Hippocampal formation (tissue), 2 donors: ENCODE measurements around the gene DUSP15.

Experiments
- DNase-seq, 2 donors: peaks; one replicate each; lab custom pipeline; 2025; lab: John Stamatoyannopoulos, UW

The DUSP15 gene

DNA sequence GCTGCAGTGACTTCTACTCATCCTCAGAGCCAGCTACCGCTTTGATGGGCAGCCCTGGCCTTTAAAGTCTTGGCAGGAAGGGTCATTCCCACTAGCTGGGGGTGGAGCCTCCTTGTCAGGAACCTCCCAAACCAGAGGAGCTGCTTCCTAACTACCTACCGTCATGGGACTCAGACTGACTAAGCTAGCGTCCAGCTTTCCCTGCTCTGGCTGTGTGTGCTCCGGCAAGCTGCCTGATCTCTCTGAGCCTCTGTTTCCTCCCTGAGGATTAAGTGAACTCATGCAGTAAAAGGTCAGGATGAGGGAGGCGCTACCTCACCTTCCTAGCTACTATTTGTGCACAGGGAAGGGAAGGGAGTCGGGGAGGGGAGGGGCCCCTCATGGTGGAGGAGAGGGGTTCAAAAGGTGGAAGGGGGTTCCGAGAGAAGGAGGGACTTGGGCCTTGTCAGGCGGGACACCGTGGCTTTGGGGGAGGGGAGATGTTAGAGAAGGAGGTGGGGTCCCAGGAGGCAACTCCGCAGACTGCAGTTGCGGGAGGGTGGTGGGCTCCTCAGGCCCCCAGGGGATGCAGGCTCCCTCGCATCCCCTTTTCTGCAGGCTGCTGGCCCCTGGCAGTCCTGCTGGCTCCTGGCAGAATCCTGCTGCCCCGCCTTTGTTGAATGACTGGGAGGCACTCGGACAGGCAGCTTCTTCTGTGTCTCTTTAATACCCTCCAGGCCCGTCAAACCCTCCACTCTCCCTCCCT is 9.8 kb downstream of the DUSP15 start:
- DNase-seq: no peak

DNA sequence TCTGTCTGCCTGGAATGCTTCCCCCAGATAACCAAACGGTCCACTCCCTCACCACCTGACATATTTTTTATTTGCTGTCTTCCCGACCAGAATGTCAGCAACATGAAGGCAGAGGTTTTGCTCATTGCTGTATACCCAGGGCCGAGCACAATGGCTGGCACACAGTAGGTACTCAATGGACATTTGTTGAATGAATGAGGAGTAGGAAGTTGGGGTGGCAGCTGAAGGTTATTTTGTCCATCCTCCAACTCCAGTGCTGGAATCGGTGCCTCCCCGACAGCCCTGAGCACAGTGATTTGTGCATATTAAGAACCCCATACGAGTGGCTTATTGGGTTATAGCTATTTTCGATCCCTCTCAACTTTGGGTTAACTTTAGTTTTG is 10.3 kb downstream of the DUSP15 start:
- DNase-seq: no peak

DNA sequence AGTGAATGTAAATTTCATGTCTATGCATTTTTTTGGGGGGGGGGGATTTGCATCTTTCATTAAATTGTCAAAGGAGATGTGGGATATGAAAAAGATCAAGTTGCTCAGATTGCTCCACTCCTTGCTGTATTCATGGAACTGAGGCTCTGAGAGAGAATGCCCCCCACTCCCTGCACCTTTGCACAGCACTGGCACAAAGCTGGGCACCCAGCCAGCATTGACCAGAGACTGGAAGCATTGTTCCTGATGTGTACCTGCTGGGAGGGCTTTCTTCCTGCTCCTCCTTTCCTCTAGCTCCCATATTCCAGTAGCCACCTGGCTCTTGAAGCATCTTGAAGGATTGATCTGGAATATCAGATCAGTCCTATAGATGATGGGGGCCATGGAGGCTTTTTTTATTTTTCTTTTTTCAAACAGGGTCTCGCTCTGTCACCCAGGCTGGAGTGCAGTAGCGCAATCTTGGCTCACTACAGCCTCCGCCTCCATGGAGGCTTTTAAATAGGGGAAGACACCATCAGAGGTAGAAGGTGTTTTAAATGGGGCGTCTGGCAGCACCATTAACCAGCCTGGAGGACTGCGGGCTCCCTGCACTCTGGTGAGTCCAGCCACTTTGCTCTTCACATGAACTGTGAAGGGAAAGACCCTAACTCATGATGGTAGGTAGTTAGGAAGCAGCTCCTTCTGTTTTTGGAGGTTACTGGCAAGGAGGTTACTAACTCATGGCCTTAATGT is 10.9 kb downstream of the DUSP15 start:
- no peak for DNase-seq

DNA sequence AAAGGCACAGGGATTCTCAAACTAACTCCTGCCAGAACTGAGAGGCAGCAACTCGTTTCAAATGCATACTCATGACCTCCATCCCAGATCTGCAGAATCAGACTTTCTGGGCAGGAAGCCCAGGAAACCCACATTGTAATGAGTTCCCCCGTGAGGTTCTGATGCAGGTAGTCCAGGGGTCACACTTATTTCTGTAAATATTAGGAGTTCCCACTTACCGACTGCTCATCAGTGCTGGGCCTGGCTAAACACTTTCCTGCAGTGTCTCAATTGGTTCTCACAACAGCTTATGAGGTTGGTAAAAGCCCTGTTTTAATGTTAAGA is 11.6 kb downstream of the DUSP15 start:
- no peak for DNase-seq

DNA sequence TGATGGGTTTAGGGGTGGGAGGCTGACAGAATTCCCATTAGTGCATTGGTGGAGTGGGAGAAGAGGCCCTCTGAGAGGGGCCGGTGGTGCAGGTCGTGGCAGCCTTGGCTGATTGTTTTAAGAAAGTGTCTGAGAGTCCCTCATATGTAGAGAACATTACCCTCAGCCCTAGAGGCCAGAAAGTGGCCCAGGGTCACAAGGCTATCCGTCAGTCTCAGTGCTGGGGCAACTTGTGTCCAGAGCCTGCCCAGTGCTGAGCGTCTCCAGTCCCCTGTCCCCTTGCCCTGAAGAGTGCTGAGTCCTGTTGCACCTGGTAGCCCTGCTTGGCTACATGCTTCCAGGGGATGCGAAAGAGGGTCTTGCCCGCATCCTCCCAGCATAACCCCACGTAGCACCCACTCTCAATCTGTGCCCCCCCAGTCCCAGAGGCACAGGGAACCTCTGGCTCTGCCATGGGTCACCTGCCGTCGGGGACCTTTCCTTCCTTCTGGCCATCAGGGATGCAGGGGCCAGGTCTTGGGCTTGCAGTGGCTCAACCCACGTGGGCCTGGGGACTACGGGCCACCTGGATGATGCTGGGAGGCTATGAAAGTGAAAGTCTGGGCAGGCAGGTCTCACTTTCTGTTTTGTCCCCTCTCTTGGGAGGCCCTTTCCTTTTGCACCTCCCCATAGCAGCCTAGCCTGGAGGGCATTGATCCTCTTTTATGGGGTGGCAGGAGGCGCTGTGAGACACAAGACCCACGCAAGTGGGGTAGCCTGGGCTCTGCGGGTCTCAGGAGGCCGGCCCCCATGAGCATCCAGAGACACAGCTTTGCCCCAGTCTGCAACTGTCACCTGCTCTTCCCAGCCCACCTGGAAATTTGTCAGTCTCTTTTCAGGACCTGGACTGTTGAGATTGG is 12.2 kb downstream of the DUSP15 start:
- no peak for DNase-seq

DNA sequence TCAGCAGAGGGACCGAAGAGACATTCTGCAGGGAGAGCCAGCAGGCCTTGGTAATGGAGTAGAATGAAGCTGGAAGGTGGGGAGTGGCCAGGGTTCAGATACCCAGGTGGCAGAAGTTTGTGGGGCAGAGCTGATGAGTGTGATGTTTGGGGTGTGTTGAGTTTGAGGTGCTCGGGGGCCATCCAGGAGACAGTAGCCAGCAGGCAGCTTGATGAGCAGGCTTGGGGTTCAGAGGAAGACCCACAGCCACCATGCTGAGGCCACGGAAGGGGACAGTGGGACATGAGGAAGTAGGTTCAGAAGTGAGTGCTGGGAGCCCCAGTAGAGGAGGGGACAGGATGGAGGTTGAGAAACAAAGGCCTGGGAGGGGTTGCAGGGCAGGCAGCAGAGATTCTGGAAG is 13.8 kb downstream of the DUSP15 start:
- no peak for DNase-seq

DNA sequence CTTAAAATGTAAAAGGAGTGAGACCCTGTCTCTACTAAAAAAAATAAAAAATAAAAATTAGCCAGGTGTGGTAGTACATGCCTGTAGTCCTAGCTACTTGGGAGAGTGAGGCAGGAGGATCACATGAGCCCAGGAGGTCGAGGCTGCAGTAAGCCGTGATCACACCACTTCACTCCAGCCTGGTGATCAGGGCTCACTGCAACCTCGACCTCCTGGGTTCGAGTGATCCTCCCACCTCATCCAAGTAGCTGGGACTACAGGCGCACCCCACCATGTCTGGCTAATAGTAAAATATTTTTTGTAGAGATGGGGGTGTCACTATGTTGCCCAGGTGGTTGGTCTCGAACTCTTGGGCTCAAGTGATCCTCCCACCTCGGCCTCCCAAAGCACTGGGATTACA is 16.8 kb downstream of the DUSP15 start:
- DNase-seq: no peak

DNA sequence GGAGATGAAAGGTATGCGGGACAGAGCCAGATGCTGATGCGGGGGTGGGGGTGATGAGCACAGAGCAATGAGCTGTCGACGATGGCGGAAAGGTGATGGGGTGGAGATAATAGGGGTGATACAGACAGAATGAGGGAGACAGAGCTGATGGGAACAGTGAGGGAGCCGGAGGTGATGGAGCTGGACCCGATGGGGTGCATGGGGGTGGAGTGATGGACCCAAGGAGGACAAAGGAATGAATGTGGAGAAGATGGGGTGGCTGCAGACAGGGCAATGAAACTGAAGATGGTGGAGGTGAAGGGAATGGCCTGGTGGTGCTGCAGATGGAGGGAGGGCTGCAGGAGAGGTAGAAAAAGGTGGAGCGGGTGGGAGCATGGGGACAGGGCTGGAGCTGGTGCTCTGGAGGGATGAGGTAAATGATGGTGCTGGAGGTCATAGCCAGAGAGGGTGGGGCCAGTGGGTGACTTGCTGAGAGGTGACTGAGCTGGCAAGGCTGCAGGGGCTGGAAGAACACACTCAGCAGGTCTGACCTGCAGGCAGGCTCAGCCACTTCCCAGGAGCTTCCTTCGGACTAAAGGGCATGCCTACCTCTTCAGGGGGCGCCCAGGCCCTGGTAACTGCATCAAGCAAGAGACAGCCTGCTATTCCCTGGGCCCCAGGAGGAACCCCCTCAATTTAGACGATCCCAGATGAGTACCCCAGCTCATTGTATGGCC is 18.9 kb downstream of the DUSP15 start:
- no peak for DNase-seq

DNA sequence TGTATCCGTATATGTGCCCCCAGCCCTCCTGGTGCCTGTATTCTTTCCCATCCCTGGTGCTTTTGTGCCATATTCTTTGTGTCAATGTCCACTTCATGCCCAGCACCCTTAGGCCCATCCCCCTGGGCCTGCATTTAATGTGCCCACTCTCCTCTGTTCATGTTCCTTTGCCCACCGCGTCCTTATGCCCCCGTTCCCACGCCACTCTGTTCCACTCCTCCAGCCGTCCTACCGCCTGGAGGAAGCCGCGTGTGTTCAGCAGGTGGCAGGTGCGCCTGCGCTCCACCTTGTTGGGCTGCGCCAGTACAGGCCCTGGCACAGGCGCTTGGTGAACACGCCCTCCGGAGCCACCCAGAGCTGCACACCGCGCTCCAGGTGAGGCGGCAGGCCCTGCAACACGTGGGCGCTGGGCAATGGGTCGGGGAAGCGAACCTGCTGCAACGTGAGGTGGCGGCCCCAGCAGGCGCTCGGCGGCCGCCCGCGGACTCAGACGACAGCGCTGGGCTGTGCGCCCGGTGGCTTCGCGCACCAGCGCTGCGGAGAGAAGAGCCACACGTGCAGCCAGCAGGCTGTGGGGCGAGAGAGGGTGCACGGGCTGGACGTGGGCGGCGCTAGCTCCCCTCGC is 20.9 kb downstream of the DUSP15 start:
- DNase-seq: no peak

DNA sequence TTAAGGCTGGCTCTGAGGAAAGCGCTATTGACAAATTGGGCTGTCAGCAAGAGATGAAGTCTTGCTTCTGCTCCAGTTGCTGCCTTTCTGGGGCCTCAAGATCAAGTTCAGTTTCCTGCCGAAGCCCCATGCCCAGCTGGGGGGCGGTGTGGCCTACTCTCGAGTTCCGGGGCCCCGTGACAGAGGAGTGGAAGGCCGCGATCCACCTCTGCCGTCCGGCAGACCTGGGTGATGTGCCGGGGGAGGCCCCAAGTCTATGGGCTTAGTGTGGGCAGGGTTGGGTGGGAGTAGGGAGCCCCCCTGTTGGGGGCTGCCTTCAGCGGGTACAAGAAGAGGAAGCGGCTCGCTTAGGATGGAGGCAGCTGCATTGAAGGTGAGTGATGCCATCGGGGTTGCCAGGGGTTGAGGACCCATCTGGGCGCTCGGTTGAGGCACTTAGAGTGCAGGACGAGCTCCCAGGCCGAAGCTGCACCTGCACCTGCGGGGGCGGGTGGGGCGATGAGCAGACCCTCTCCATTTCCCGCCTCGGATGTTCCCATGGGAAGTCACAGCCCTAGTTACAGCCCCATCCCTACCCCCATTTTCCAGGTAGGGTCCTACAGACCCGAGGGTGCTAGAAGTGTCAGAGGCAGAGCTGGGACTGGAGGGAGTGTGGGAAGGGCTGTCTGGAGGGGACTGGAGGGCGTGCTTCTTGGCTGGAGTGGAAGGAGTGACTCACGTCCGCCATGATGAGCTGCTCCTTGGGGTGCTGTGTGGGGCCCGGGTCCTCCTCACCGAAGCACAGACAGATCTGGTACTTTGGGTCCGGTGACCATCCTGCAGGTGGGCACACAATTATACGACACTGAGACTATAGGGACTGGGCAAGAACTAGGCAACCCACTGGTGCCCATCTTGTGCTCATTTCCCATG is 22.0 kb downstream of the DUSP15 start:
- no peak for DNase-seq

DNA sequence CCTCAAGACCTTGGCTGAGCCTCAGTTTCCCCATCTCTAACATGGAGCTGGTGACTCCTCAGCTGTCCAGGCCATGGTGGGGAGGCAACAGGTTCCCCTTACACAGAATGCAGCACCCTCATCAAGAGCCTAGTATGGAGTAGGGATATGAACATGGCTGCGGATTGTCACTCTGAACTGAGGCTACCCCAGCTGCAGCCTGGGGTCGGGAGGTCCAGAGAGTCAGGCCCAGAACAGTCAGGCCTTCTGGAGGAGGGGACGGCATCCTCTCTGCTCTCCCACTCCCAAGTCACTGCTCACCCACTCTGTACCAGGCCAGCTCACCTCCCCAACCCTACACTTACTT is 23.6 kb downstream of the DUSP15 start:
- DNase-seq: no peak

DNA sequence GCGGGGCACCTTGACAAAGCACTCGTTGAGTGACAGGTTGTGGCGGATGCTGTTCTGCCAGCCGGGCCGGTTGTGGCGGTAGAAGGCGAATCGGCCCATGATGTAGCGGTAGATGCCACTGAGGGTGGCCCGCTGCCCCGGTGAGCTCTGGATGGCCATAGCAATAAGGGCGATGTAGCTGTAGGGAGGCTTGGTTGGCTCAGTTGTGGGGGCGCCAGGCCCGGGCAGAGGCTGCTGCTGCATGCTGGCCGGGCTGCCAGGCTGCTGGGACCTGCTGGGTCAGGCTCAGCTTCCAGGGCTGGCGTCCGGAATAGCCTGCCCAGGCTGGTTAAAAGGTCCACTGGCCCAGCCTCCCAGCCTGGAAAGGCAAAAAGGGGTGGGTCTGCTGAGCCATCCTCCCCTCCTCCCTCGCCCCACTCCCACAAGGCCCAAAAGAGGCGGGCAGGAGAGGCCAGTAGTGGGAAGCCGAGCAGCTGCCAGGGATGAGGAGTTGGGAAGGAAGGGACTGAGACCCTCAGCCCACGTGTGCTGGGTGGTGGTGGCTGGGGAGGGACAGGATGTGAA is 24.9 kb downstream of the DUSP15 start, which contains the start of gene FOXS1:
FOXS1 (minus strand) TSS at position 305 of the 564 bp plus-strand sequence; CDS start at position 243, 62 bp downstream.
- peak in 1 of 2 donors; percentile 8 for DNase-seq

DNA sequence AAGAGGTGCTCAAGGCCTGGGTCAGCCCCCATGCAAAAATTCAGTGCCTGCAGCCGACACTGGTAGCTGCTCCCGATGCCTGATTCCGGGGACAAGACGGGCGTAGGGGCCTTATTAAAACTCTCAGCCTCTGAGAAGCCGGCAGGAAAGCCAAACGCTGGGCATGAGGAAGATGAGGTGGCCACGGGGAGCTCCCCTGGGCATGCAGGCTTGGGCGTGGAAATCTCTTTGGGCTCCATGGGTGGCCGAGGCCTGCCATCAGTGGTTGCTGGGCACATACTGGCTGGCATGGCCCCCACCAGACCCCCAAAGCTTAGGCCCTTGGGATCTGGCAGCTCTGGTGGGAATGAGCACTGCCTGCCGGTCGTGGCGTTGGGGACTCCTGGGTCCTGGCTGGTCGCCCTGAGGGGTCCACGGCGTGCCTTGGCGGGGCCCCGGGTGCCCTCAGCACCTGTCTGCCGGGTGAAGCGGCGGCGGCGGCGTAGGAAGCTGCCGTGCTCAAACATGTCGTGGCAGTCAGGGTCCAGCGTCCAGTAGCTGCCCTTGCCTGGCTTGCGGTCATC is 25.5 kb downstream of the DUSP15 start:
- no peak for DNase-seq

DNA sequence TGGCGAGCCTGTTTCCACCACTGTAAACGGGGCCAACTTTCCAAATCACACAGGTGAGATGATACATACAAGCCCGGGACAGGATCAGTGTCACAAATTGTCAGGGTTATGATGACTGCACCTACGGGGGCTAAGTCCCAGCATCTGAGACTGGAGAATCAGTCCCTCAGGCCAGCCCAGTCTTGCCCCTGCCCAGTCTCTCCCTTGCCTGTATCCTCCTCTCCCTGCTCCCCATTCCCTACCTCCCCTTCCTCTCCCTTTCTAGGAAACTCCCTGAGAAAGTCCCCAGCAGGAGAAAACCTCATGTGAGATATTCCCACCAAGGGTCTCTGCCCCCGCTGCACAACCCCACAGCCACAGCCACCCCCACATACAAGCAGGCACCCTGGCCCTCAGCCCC is 26.4 kb downstream of the DUSP15 start:
- no peak for DNase-seq

DNA sequence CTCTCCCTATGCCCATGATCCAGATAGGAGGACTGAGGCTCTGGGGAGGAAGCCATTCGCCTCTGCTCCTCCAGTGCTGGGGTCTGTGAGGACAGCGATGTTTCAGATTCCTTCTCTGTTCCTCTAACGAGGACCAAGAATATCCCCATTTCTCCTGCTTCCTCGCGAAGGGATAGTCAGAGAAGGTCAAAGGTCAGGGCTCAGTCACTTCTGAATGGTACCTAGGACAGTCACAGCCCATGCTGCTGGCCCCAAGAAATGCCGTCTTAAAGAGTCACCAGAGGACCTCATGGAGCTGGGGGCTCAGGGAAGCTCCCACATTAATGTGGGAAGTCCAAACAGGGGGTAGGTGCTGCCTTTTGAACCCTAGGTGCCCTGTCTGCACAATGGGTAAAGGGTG is 27.0 kb downstream of the DUSP15 start:
- no peak for DNase-seq

DNA sequence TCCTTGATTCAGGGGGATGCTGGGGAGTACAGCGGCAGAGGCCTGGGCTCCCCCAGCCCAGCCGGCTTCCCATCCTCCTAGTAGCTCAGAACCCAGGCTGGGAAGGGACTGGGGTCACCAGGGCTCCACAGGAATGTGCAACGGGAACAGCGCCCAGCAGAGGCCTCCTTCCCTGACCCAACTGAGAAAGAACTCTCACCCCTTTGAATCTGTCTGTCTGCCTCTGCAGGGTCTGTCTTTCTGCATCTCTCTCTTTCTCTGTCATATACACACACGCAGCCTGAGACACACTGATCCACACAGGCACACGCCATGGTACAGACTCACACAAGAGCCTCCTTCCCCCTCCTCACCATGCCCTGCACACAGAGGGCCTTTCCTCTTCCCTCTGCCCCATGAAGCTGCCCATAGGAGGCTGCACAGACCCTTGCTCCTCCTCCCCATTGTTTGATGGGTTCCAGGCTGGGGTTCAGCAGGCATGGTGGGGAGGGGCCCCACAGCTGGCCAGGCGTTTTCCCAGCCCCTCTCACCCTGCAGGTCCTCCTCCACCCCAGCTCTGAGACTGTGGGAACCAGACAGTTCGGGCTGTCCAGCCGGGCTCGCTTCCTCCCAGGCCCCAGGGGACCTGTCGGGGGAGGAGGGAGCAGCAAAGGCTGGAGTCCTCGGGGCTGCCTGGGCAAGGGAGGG is 27.7 kb downstream of the DUSP15 start:
- DNase-seq: no peak

DNA sequence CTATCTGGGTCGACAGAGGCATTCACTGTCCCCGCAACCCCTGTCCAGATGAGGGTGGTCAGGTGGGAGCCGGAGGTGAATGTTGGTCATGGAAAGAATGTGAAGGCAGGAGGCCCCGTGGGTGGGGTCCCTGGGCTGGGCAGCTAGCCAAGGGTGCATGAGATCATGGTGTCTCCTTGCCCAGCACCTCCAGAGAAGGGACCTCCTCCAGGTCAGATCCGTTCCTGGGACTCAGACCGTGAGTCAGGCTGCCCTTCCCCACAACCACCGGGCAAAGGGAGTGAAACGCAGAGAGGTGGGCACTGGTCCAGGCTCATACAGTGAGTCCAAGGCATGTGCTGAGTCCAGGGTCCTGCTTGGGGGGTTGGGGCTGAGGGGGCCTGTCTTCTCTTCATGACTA is 28.4 kb downstream of the DUSP15 start:
- no peak for DNase-seq

DNA sequence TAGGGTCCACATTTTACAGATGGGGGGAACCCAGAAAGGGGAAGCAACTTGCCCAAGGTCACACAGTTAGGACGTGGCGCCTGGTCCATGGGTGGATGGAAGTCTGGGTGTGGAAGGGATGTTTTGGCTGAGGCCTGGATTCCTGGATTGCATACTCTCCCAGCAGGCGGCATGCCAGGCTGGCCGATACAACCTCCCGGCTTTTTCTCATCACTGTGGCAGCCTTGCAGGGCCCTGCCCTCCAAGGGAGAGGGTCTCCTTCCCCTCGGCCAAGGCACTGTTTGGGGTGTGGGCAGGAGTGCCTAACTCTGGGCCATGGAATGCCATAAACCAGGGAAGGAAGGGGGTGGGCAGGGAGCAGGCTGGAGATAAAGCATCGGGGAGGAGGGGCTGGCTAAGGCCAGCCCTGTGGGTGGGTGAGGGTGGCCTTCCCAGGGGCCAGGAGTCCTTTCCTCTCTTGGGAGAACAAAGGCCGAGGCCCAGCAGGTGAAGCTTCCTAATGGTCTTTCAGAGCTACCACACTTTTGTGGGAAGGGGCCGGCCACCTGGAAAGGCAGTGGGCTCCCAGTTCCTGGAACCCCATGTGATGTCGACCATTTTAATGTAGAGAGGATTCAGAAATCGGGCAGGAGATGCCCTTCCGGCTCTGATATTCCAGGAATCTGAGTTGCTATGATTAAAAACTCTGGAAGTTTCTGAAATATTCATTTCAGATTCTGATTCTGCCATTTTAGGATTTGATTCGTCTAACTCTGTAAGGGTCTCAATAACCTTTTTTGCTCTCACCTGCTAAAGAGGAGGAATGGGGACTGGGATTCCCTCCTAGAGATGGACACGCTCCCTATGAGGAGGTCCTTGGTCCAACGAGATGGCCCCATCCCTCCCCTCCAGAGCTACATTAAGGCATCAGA is 29.2 kb downstream of the DUSP15 start:
- no peak for DNase-seq
